ENCODE measurements around the gene TTLL5.
A peak's percentile ranks its signal among the peaks of the same experiment; 100 is the strongest.

The TTLL5 gene

DNA sequence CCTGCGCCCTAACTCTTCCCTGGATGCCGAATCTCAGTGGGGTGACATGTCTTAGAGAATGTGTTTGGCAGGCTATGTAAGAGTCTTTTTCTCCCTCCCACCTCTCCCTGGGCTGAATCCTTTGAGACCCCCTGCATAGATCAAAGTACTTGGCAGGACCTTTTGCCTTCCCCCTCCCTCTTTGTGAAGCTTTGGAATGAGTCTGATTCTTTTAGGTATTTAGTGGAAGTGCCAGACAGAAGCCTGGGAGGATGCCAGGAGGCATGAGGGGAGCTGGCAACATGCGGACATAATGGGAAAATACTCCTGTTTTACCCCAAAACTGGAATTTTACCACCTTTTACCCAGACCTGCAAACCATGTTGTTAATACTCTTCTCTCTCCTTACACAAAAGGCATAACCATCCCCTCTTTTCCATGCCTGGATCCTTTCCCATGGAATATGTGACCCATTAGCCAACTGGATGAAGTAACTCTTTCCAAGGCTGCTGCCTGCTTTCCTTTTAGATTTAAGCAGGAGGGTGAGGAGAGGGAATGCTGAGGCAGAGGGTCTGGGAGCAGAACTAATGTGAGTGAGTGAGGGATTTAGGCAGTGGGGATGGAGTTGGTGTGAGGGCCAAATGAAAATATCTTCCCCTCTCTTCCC is 41.7 kb downstream of the TTLL5 start:
- no peak for DNase-seq (ENCODE audit: low read depth)

- DNase-seq (ENCODE audit: low read depth), result no peak
These were observed 42.4 kb downstream of the TTLL5 start for GRCh38 chr14:75703467-75703866.

- DNase-seq (ENCODE audit: low read depth), result no peak
These were observed 44.0 kb downstream of the TTLL5 start for GRCh38 chr14:75705014-75705413.

DNA sequence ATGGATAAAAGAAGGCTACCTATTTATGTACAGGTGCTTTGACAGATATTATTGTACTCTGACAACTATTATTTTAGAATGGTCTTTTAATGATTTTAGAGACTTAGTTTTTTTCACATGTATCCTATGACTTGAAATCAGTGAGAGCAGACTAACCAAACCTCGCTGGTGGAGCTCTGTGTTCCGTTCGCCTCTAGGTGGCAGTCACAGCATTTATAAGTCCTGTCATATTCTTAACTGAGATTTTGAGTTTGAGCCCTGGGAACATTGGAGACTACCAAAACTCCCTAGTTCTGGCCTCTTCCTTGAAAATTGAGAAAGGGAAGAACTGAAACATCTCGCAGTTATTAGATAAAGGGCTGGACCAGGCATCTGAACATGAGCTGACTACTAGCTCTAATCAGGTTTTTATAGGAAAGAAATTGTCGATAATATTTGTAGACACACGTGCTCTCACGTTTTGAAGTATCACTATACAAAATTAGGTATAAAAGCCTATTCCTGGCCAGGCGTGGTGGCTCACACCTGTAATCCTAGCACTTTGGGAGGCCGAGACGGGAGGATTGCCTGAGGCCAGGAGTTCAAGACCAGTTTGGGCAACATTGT is 48.3 kb downstream of the TTLL5 start:
- DNase-seq (ENCODE audit: low read depth), result peak; percentile 36

GRCh38 chr14:75711105-75711795 is 50.2 kb downstream of the TTLL5 start:
- DNase-seq (ENCODE audit: low read depth), result no peak

- DNase-seq (ENCODE audit: low read depth), result no peak
These were observed 50.8 kb downstream of the TTLL5 start for GRCh38 chr14:75711796-75712211.

- DNase-seq (ENCODE audit: low read depth), result no peak
These were observed 53.9 kb downstream of the TTLL5 start for GRCh38 chr14:75714991-75715390.

DNA sequence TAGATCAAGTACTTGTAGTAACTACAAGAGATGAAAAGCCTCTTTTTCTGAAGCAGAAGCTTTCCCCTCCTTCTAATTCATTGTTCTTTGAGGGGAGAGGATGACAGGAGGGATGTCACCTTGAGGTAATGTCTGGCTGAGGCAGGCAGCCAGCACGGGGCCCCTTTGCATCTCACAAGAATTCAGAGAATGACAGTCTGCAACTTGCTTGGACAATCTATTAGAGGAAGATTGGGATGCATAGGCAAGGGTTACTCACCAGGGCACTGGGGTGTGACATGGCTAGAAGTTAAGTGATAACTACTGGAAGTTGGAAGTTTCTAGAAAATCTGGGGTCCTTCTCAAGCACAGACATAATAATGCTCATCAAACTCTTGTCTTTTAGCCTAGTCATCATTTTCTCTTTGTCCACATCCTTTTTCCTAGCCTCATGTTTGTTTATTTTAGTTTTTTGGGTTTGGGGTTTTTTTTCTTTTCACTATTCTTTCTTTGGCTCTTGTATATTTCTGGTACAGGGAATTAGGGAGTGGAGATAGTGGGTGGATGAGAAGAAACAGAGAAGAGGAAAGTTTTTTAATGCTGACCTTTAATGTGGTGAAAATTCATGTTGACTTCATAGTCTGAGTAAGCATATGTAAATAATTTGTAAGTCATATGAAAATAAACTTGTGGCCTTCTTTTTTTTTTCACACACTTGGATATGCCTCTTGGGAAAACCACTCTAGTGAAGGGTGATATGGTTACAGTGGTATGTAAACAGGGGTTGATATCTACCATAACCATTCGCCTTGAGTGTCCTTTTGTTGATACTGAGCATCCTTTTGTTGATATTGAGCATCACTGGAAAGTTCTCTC is 55.1 kb downstream of the TTLL5 start:
- DNase-seq (ENCODE audit: low read depth), result no peak

DNA sequence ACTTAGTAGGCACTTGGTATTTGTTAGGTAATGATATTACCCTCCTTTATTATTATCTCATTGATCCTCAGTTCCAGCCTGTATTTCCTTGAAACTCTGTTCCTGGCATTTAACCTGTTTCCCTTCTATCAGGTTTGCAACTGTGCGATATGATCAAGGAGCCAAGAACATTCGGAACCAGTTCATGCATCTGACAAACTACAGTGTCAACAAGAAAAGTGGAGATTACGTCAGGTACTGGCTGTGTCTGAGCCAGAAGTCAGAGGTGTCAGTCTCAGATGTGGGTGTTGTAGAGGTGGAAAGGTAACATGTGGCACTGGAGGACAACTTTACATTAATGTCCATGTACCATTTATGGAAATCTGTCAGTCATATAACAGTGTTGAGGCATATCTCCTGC is 56.7 kb downstream of the TTLL5 start:
- no peak for DNase-seq (ENCODE audit: low read depth)

DNA sequence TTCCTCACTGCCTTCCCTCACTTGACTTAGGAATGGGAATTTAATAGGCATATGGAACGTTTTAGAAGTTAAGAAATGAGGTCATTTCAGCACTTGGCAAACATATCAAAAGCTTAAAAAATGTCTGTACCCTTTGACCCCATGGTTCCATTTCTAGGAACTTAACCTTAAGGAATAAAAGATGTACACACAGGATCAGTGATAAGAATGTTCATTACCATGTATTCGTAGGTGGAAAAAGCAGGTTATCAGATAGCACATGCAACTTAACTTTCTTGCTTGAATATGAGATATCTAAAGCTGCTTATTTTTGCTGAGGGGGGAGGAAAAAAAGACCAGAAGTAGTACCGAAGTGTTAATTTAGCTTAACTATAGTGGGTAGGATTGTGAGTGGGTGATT is 57.2 kb downstream of the TTLL5 start:
- no peak for DNase-seq (ENCODE audit: low read depth)

- DNase-seq (ENCODE audit: low read depth), result no peak
These were observed 59.1 kb downstream of the TTLL5 start for GRCh38 chr14:75720116-75720515.

- DNase-seq (ENCODE audit: low read depth), result no peak
These were observed 59.9 kb downstream of the TTLL5 start for GRCh38 chr14:75720842-75721498.

GRCh38 chr14:75723716-75724115 is 62.7 kb downstream of the TTLL5 start:
- DNase-seq (ENCODE audit: low read depth), result no peak

GRCh38 chr14:75724414-75725204 is 63.6 kb downstream of the TTLL5 start:
- no peak for DNase-seq (ENCODE audit: low read depth)

DNA sequence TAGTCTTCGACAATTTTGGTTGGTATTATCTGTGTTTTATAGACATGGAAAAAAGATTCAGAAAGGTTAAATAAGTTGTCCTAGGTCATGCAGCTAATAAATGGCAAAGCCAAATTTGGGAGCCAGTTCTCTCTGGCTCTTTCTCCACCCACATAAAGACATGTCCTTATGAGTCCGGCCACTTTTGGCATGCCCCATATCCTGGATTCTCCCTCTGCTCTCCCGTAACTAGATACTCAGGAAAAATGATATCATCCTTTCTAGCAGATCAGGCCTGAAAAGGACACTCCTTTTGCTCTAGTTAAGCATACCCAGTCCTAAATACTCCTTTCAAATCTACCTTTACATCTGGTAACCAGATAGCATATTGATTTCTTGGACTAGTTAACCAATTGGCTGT is 64.4 kb downstream of the TTLL5 start:
- DNase-seq (ENCODE audit: low read depth), result no peak

- no peak for DNase-seq (ENCODE audit: low read depth)
These were observed 65.3 kb downstream of the TTLL5 start for GRCh38 chr14:75726321-75726720.

DNA sequence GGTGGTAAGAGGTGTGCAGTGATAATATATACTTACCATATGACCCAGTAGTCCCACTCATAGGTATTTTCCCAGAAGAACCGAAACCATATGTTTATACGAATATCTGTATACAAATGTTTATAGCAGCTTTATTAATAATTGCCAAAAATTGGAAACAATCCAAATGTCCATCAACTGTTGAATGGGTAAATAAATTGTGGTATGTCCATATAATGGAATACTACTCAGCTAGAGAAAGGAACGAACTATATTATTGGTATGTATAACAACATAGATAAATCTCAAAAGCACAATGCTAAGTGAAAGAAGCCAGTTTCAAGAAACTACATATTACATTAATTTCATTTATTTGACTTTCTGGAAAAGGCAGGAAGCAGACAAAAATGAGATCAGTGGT is 66.1 kb downstream of the TTLL5 start:
- DNase-seq (ENCODE audit: low read depth), result no peak

DNA sequence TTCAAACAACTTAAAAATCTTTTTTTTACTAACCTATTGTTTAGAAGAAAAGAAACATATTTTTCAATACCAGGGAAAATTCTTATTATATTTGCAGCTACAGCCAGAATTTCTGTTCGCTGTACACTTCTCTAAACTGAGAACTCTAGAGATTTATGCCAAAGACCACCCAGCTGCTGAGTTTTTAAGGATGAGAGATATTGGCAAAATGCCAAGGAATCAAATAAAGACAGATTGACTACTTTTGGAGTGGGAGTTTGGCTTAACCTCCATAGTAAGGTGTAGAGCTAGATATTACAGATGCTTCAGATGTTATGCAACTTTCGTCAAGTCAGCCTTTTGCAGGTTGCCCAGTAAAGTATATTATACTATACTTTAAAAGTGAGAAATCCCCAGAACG is 71.8 kb downstream of the TTLL5 start:
- DNase-seq (ENCODE audit: low read depth), result no peak

DNA sequence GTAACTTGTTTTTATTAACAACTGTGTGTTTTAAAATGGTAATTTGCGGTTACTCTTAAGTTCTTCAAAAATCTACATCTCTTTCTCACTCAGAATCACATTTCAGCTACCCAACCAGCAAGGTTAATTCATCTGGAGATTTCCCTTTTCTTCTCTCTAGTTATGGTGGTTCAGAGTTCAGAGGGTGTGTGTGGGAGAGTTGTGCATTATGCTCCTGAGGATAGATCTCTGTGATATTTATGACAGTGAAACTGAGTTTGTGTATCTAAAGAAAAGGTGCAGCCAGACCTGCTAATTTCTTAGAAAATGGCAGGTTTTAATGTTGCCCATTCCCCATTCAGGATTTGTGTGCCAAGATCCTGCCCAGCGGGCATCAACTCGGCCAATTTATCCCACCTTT is 73.8 kb downstream of the TTLL5 start:
- DNase-seq (ENCODE audit: low read depth), result no peak

GRCh38 chr14:75736845-75737485 is 75.9 kb downstream of the TTLL5 start:
- DNase-seq (ENCODE audit: low read depth), result no peak

DNA sequence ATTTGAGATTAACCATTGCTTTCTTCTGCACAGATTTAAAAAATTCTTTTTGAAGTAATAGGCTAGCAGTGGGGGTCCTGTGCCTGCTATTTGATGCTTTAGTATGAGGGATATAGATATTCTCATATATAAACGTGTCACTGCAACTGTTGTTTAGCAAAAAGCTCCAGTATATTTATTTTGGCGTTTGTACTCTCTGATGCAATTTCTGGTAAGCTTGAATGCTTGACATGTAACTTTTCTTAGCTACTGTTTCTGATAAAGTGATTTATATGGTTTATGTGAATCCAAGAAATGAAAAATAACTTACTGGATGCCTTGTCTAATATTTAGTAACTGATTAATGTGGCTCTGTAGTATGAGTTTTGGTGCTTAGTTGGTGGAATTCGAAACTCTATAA is 77.1 kb downstream of the TTLL5 start:
- no peak for DNase-seq (ENCODE audit: low read depth)

Data from stimulated activated CD8-positive, alpha-beta memory T cell treated with anti-CD3 and anti-CD28 coated beads, Interleukin-12 subunit alpha, Interleukin-12 subunit beta, amount 100 ng/mL, for 1 hour (primary cell).